GM10266 (cell line): Measurements from ENCODE around the gene PTPRK.

Source experiments
- DNase-seq: peaks from one replicate; pipeline ENCODE4 v3.0.0; 2012; ENCODE audit errors: extremely low spot score
- CTCF ChIP-seq: IDR thresholded peaks from 2 replicates; pipeline ENCODE4 v1.5.1; 2012; ENCODE audit warnings: mild to moderate bottlenecking, low read depth; ENCODE audit not compliant: control insufficient read depth, insufficient read depth; ENCODE audit errors: missing control alignments

Gene PTPRK

GRCh38 chr6:128333581-128334223 lies 186.7 kb downstream of the PTPRK start:
- no peak for DNase-seq
- no peak for TF ChIP-seq CTCF

GRCh38 chr6:128327890-128328289 lies 192.5 kb downstream of the PTPRK start:
- TF ChIP-seq CTCF = peak; percentile 72
- peak; percentile 8 for DNase-seq

- no peak for TF ChIP-seq CTCF
- no peak for DNase-seq
Measured at GRCh38 chr6:128323011-128323410, 197.4 kb downstream of the PTPRK start.

GRCh38 chr6:128319946-128320345 lies 200.5 kb downstream of the PTPRK start:
- DNase-seq = no peak
- TF ChIP-seq CTCF = no peak

- no peak for TF ChIP-seq CTCF
- no peak for DNase-seq
Measured at GRCh38 chr6:128319157-128319556, 201.2 kb downstream of the PTPRK start.

- TF ChIP-seq CTCF = no peak
- DNase-seq = no peak
Measured at GRCh38 chr6:128316258-128316929, 204.0 kb downstream of the PTPRK start.

GRCh38 chr6:128314190-128314589 lies 206.2 kb downstream of the PTPRK start:
- DNase-seq = no peak
- TF ChIP-seq CTCF = no peak
